ENCODE results near the gene ZFAND6. TPM values are rescaled to one million over a fixed set of nuclear protein-coding genes. Genes with fewer than 3 reads are reported as not detected.
A peak's percentile ranks its signal among the peaks of the same experiment; 100 is the strongest.

ZFAND6 gene
- total RNA-seq, 4 donors from 2014 or later: 71.1 to 102 (median 82.5) TPM

- no peak for DNase-seq
- Histone ChIP-seq H3K4me1 (peaks cover 0 to 6% (median 4%) of the 10 kb centered on the region in 3 donors), H3K27ac (peak overlapping the region in 1 of 4 donors; percentile 75), H3K9me3 (no peaks in the 10 kb centered on the region), H3K36me3 (peaks cover 0 to 66% (median 0%) of the 10 kb centered on the region in 3 donors), H3K4me3 (no peak overlapping the region), H3K27me3 (no peaks in the 10 kb centered on the region)
- 50 to 75% methylated on average over 7 of the region's 10 CpGs for WGBS, 2 donors
- intact Hi-C loops (cut with DNase I): no loop called here
- TF ChIP-seq POLR2A (IDR thresholded peaks at IDR 0.05) (no peak), CTCF (IDR thresholded peaks at IDR 0.05) (peak; percentile 60 to 79 (median 70))
These were observed 113.7 kb downstream of the ZFAND6 start for GRCh38 chr15:80173022-80173759.

DNA sequence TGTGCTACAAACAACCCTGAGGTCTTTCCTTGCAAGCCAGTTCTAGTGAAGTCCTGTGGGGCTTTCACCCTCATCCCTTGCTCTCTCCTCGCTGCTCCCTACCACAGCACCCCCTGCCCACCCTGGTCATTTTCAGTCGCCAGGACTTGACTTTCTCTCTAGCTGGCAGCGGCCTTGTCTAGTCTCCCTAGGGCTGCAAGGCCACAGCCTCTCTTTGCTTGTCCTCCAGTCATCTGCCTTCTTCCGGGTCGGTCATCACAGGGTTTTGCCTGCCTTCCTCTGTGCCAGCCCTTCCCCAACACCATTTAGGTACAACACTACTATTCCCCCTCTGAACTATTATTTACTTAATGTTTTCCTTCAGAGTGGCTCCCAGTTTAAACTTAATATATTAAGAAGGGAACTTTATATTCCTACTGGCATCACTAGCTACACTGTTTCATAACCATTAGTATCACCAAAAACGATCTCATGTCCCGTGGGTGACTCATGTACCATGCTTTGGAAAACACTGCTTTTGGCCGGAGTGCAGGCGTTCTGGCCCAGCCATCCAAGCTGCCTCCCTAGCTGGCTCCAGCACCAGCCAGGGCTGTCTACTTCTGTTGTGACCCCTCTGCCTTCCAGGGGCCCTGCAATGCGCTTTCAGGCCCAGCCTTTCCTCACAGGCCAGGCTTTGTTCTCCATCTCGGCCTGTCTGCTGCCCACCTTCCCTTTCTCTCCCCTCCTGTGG is 114.7 kb downstream of the ZFAND6 start:
- TF ChIP-seq CTCF (IDR thresholded peaks at IDR 0.05) (no peak), POLR2A (IDR thresholded peaks at IDR 0.05) (no peak)
- Histone ChIP-seq H3K27ac (peak overlapping the region in 2 of 4 donors; percentile 60 to 75), H3K36me3 (peaks cover 0 to 66% (median 0%) of the 10 kb centered on the region in 3 donors), H3K4me3 (no peak overlapping the region), H3K9me3 (no peaks in the 10 kb centered on the region), H3K27me3 (no peaks in the 10 kb centered on the region), H3K4me1 (peaks cover 0 to 8% (median 8%) of the 10 kb centered on the region in 3 donors)
- DNase-seq: no peak
- 65 to 75% methylated on average over 7 to 11 of the region's 11 CpGs for WGBS, 2 donors
- intact Hi-C loops (cut with DNase I): no loop called here

- Histone ChIP-seq H3K27ac (no peak overlapping the region), H3K9me3 (no peaks in the 10 kb centered on the region), H3K4me1 (peaks cover 0 to 15% (median 15%) of the 10 kb centered on the region in 3 donors), H3K4me3 (no peak overlapping the region), H3K36me3 (peaks cover 0 to 69% (median 0%) of the 10 kb centered on the region in 3 donors), H3K27me3 (no peaks in the 10 kb centered on the region)
- DNase-seq: no peak
- intact Hi-C loops (cut with DNase I): no loop called here
- 89% methylated on average over 2 of the region's 9 CpGs; no CpG with 5 or more reads in 1 of the 2 donors for WGBS, 2 donors
- TF ChIP-seq CTCF (IDR thresholded peaks at IDR 0.05): no peak
- no peak for TF ChIP-seq POLR2A (IDR thresholded peaks at IDR 0.05)
These were observed 116.0 kb downstream of the ZFAND6 start for GRCh38 chr15:80175436-80175835.

GRCh38 chr15:80176443-80176842 is 117.0 kb downstream of the ZFAND6 start:
- Histone ChIP-seq H3K27ac (no peak overlapping the region), H3K4me3 (no peak overlapping the region), H3K36me3 (peaks cover 0 to 75% (median 0%) of the 10 kb centered on the region in 3 donors), H3K9me3 (no peaks in the 10 kb centered on the region), H3K27me3 (no peaks in the 10 kb centered on the region), H3K4me1 (peaks cover 0 to 15% (median 15%) of the 10 kb centered on the region in 3 donors)
- TF ChIP-seq POLR2A (IDR thresholded peaks at IDR 0.05): no peak
- TF ChIP-seq CTCF (IDR thresholded peaks at IDR 0.05): no peak
- intact Hi-C loops (cut with DNase I): no loop called here
- no peak for DNase-seq
- 0 to 40% methylated on average over 1 of the region's 6 CpGs for WGBS, 2 donors

GRCh38 chr15:80177156-80177555 is 117.7 kb downstream of the ZFAND6 start:
- Histone ChIP-seq H3K27me3 (no peaks in the 10 kb centered on the region), H3K4me1 (peaks cover 0 to 15% (median 15%) of the 10 kb centered on the region in 3 donors), H3K4me3 (no peak overlapping the region), H3K9me3 (no peaks in the 10 kb centered on the region), H3K36me3 (peaks cover 0 to 75% (median 0%) of the 10 kb centered on the region in 3 donors), H3K27ac (no peak overlapping the region)
- no peak for DNase-seq
- TF ChIP-seq CTCF (IDR thresholded peaks at IDR 0.05): no peak
- intact Hi-C loops (cut with DNase I): no loop called here
- WGBS, 2 donors: 83 to 89% methylated on average over 1 to 2 of the region's 2 CpGs

All from esophagus squamous epithelium (tissue), 5 donors.